KMS-11 (cell line): Measurements from ENCODE around the gene DDRGK1.

Experiments used
- H2AFZ ChIP-seq: fragments of 200-600 bp; sonication (generic); 2 replicates; pipeline ENCODE4 v1.6.1; 2016; ENCODE audit warnings: antibody characterized with exemption, mixed run types, low read depth
- H3K27ac ChIP-seq: fragments of 200-600 bp; sonication (generic); 2 replicates; pipeline ENCODE4 v1.6.1; 2016; ENCODE audit warnings: mild to moderate bottlenecking, mixed run types
- H3K27me3 ChIP-seq: fragments of 200-600 bp; sonication (generic); 2 replicates; pipeline ENCODE4 v1.6.1; 2017; ENCODE audit warnings: mild to moderate bottlenecking, low read depth, mixed run types, moderate library complexity; ENCODE audit not compliant: insufficient read depth
- H3K36me3 ChIP-seq: fragments of 200-600 bp; sonication (generic); 2 replicates; pipeline ENCODE4 v1.6.1; 2017; ENCODE audit warnings: mild to moderate bottlenecking, mixed run types; ENCODE audit not compliant: insufficient read depth
- H3K4me1 ChIP-seq: fragments of 200-600 bp; sonication (generic); 2 replicates; pipeline ENCODE4 v1.6.1; 2016; ENCODE audit warnings: mild to moderate bottlenecking, low read depth, mixed run types; ENCODE audit not compliant: poor library complexity, severe bottlenecking
- H3K4me2 ChIP-seq: fragments of 200-600 bp; sonication (generic); 2 replicates; pipeline ENCODE4 v1.7.0; 2016; ENCODE audit warnings: mild to moderate bottlenecking, mixed run types
- H3K4me3 ChIP-seq: fragments of 200-600 bp; sonication (generic); IDR thresholded peaks from 2 replicates; pipeline ENCODE4 v1.6.1; 2017; ENCODE audit warnings: low read depth, low read length, mixed read lengths; ENCODE audit not compliant: insufficient read depth
- H3K79me2 ChIP-seq: fragments of 200-600 bp; sonication (generic); 2 replicates; pipeline ENCODE4 v1.6.1; 2016; ENCODE audit warnings: low read depth, mixed run types; ENCODE audit not compliant: insufficient read depth
- H3K9ac ChIP-seq: fragments of 200-600 bp; sonication (generic); 2 replicates; pipeline ENCODE4 v1.6.1; 2016; ENCODE audit warnings: mild to moderate bottlenecking, mixed run types
- H4K20me1 ChIP-seq: fragments of 200-600 bp; sonication (generic); 2 replicates; pipeline ENCODE4 v1.6.1; 2016; ENCODE audit warnings: mild to moderate bottlenecking, mixed run types; ENCODE audit not compliant: insufficient read depth
- TF ChIP-seq, protein P1 (sequence below): fragments of 200-600 bp; sonication (generic); conservative IDR thresholded peaks from 2 replicates; pipeline ENCODE4 v1.6.1; 2017; ENCODE audit warnings: low read depth, mild to moderate bottlenecking, antibody characterized with exemption, low read length, moderate library complexity, mixed read lengths

DDRGK1 gene

DNA sequence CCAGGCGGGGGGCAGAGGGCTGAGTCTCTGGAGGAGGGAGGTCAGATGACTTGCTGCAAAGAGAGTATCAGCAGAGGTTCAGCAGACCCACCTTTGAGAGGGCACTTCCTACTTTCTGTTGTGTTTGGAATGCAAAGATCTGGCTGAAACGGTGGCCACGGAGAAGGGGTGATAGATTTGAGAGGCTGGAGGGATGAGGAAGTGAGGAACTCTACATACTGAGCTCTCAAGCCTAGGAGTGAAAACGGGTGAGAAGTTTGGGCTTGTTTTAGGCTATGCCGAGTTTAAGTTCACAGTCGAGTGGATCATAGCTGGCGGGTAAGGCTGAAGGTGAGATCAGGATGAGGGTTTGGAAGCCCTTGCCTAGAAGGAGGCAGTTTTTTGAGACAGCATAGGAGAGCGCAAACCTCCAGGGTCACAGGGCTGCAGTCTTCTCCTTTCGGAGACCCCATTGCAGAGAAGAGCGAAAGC is 4.3 kb upstream of the DDRGK1 start:
- Histone ChIP-seq H3K79me2 (peaks cover 21% of the 10 kb centered on the region; the same call in 1 of the 2 replicates), H2AFZ (peak overlapping the region; percentile 75)

DNA sequence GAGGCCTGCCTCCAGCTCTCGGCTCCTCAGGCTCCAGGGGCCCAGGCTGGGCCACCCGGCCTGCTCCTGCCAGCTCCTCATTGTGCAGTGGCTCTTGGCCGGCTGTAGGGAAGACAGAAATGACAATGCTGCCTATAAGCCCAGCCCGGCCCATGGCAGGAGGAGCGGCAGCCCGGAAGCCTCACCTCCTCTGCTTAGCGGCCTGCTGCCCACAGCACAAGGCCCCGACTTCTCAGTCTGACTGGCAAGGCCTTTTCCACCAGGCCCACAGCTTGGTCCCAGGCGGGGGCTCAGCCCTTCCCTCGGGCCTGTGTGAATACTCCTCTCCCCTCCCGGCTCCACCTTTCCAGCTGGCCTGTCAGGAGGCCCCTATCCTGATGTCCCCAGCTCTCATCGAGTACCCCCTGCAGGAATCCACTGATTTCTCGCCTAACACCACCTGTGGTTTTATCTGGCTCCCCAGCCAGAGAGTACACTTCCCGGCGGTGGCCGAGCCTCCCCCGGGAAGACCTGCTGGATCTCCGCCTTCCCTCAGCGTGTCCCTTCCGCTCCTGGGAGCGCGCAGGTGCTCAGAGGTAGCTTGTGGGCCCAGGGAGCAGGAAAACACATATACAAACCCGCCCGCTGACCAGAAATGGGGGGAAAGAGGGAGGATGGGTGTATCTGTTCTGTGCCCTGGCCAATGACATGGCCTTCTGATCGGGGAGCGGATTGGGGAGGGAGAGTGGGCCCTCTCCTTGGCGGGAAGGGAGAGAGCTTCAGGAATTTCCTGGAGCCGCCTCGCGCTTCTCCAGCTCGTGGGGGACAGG is 963 bp downstream of the DDRGK1 start:
- no peaks in the 10 kb centered on the region for H3K27me3 ChIP-seq
- H3K36me3 ChIP-seq = no peaks in the 10 kb centered on the region
- TF ChIP-seq, protein P1, sequence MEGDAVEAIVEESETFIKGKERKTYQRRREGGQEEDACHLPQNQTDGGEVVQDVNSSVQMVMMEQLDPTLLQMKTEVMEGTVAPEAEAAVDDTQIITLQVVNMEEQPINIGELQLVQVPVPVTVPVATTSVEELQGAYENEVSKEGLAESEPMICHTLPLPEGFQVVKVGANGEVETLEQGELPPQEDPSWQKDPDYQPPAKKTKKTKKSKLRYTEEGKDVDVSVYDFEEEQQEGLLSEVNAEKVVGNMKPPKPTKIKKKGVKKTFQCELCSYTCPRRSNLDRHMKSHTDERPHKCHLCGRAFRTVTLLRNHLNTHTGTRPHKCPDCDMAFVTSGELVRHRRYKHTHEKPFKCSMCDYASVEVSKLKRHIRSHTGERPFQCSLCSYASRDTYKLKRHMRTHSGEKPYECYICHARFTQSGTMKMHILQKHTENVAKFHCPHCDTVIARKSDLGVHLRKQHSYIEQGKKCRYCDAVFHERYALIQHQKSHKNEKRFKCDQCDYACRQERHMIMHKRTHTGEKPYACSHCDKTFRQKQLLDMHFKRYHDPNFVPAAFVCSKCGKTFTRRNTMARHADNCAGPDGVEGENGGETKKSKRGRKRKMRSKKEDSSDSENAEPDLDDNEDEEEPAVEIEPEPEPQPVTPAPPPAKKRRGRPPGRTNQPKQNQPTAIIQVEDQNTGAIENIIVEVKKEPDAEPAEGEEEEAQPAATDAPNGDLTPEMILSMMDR = no peak
- peaks cover 7% of the 10 kb centered on the region; the same call in 1 of the 2 replicates for H3K79me2 ChIP-seq
- no peaks in the 10 kb centered on the region for H4K20me1 ChIP-seq
- peak overlapping the region; percentile 64 for H2AFZ ChIP-seq
- H3K4me1 ChIP-seq = peaks cover 3% of the 10 kb centered on the region
- H3K4me2 ChIP-seq = peak overlapping the region; percentile 83
- H3K27ac ChIP-seq = peak overlapping the region; percentile 63
- no peak overlapping the region for H3K4me3 ChIP-seq
- peak overlapping the region; percentile 78 for H3K9ac ChIP-seq

More for the DNA sequence above, 4.3 kb upstream of the DDRGK1 start:
- Histone ChIP-seq H3K4me1 (peaks cover 3% of the 10 kb centered on the region), H3K27me3 (no peaks in the 10 kb centered on the region), H3K36me3 (no peaks in the 10 kb centered on the region), H3K27ac (peak overlapping the region; percentile 45), H4K20me1 (no peaks in the 10 kb centered on the region), H3K9ac (peak overlapping the region; percentile 80), H3K4me2 (peak overlapping the region; percentile 82), H3K4me3 (no peak overlapping the region)
- TF ChIP-seq, protein P1 = no peak

DNA sequence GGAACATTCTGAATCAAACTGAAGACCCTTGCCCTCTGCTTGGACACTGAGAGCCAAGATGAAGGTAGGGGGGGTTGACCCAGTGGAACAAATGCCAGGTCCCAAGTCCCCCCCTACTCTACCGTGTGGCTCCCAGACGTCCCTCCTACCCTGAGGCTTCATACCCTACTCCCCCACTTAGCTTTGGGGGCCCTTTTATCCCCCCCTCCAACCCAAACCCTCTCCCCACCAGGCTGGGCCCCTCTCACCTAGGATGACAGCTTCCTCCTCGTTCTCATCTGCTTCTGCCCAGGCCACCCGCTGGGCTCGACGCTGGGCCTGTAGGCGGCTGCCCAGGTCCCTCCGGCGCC is 1.5 kb downstream of the DDRGK1 start:
- peaks cover 3% of the 10 kb centered on the region for H3K4me1 ChIP-seq
- peak overlapping the region; percentile 83 for H3K4me2 ChIP-seq
- H2AFZ ChIP-seq = no peak overlapping the region
- peaks cover 7% of the 10 kb centered on the region; the same call in 1 of the 2 replicates for H3K79me2 ChIP-seq
- no peaks in the 10 kb centered on the region for H3K36me3 ChIP-seq
- no peak overlapping the region for H3K27ac ChIP-seq
- TF ChIP-seq, protein P1 = no peak
- no peaks in the 10 kb centered on the region for H4K20me1 ChIP-seq
- no peak overlapping the region for H3K9ac ChIP-seq
- H3K27me3 ChIP-seq = no peaks in the 10 kb centered on the region
- H3K4me3 ChIP-seq = no peak overlapping the region

DNA sequence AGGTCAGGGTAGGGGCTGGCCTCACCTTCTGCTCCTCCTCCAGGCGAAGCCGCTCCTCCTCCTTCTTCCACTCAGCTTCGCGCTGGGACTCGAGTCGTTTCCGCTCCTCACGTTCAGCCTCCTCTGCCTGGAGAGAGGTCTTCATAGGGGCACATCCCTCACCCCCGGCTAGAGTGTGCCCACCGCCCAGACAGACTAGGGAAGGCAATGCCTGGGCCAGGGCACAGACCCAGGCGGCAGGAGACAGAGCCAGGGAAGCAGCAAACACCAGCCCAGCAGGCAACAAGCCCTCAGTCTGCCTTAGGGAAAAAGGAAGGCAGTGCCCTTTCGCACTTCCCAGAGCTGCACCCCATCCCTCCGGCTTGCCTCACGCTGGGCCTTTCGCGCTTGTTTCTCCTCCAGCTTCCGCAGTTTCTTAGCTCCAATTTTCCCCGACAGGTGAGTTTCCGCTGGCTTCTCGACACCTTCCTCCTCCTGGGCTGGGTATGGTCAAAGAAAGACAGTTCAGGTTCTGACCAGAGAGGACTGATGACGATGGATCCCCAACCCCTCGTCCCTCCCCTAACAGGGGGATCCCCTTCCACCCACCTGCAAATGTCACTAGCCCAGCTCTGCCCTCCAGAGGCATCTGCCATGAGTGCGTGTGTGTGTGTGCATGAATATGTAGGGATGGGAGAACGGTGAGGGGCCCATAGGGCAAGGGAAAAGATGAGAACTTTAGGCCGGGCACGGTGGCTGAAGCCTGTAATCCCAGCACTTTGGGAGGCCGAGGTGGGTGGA is 4.3 kb downstream of the DDRGK1 start:
- Histone ChIP-seq H3K9ac (no peak overlapping the region), H3K4me2 (no peak overlapping the region), H3K4me1 (peaks cover 3% of the 10 kb centered on the region), H3K79me2 (peaks cover 7% of the 10 kb centered on the region; the same call in 1 of the 2 replicates), H3K27ac (no peak overlapping the region), H3K36me3 (no peaks in the 10 kb centered on the region), H2AFZ (no peak overlapping the region), H4K20me1 (no peaks in the 10 kb centered on the region), H3K4me3 (no peak overlapping the region), H3K27me3 (no peaks in the 10 kb centered on the region)
- TF ChIP-seq, protein P1 = no peak
